ENCODE data around the gene AVP.

DNA sequence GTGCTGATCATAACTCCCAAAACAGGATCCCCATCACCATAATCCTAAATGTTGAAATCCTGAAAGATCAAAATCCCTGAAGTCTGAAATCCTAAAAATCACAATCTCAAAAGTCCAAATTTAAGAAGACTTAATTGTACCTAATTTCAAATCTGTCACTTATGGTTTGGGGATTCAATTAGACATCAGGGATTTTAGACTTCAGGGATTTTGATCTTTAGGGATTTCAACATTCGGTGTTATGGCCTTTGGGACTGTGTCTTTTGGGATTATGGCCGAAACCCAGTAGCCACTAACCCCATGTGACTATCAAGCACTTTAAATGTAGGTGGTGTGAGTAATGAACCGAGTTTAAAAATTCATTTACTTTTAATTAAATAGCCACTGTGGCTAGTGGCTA is 21.7 kb upstream of the AVP start:
- TF ChIP-seq POLR2A (IDR thresholded peaks at IDR 0.05; ENCODE audit: extremely low read depth, insufficient read length) (no peak), MYC (IDR thresholded peaks at IDR 0.05; ENCODE audit: low read depth, low read length) (no peak)
- TF ChIP-seq, protein P1, sequence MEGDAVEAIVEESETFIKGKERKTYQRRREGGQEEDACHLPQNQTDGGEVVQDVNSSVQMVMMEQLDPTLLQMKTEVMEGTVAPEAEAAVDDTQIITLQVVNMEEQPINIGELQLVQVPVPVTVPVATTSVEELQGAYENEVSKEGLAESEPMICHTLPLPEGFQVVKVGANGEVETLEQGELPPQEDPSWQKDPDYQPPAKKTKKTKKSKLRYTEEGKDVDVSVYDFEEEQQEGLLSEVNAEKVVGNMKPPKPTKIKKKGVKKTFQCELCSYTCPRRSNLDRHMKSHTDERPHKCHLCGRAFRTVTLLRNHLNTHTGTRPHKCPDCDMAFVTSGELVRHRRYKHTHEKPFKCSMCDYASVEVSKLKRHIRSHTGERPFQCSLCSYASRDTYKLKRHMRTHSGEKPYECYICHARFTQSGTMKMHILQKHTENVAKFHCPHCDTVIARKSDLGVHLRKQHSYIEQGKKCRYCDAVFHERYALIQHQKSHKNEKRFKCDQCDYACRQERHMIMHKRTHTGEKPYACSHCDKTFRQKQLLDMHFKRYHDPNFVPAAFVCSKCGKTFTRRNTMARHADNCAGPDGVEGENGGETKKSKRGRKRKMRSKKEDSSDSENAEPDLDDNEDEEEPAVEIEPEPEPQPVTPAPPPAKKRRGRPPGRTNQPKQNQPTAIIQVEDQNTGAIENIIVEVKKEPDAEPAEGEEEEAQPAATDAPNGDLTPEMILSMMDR (IDR thresholded peaks at IDR 0.05; ENCODE audit: low read depth, low read length): no peak
- TF ChIP-seq, protein P2, sequence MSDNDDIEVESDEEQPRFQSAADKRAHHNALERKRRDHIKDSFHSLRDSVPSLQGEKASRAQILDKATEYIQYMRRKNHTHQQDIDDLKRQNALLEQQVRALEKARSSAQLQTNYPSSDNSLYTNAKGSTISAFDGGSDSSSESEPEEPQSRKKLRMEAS (IDR thresholded peaks at IDR 0.05; ENCODE audit: low read depth, low read length): no peak

All from NB4 (cell line).